ENCODE results near the gene SOCS1. TPM values are rescaled to one million over a fixed set of nuclear protein-coding genes. Genes with fewer than 3 reads are reported as not detected.

SOCS1 gene
- total and polyA plus RNA-seq, 2 experiments from 2014 or later, result 84.7 to 104 TPM

- H3K9me3 Mint-ChIP-seq, result no peaks in the 10 kb centered on the region; the same call in 2 of the 3 replicates
- H3K36me3 Mint-ChIP-seq (ENCODE audit: low read depth), result no peaks in the 10 kb centered on the region
Observed at GRCh38 chr16:11263737-11264136, 7.7 kb upstream of the SOCS1 start.

More at GRCh38 chr16:11263737-11264136, 7.7 kb upstream of the SOCS1 start:
- Histone ChIP-seq H3K36me3 (ENCODE audit: insufficient read depth) (no peaks in the 10 kb centered on the region), H3K9me2 (ENCODE audit: insufficient read depth) (peaks cover 3% of the 10 kb centered on the region; the same call in 1 of the 2 replicates), H3K4me3 (no peak overlapping the region), H2AFZ (no peak overlapping the region), H3K79me2 (replicated peaks; ENCODE audit: insufficient read depth) (no peaks in the 10 kb centered on the region), H3K4me1 (ENCODE audit: insufficient read depth) (no peaks in the 10 kb centered on the region; the same call in 1 of the 2 replicates), H3K4me2 (no peak overlapping the region), H3K27me3 (ENCODE audit: insufficient read depth) (no peaks in the 10 kb centered on the region), H4K20me1 (replicated peaks; ENCODE audit: insufficient read depth) (no peaks in the 10 kb centered on the region), H3F3A (replicated peaks; ENCODE audit: low read depth) (peaks cover 6% of the 10 kb centered on the region), H3K27ac (ENCODE audit: low read depth) (no peak overlapping the region)
- peaks cover 4% of the 10 kb centered on the region for H3K4me1 Mint-ChIP-seq
- no peak overlapping the region for H3K27ac Mint-ChIP-seq
- H3K4me3 Mint-ChIP-seq, result no peak overlapping the region
- TF ChIP-seq NANOG (IDR thresholded peaks at IDR 0.05; ENCODE audit: borderline replicate concordance) (no peak), ZNF331 (CRISPR knock-in tag; IDR thresholded peaks at IDR 0.05; ENCODE audit: low read depth) (no peak), JUNB (IDR thresholded peaks at IDR 0.05; ENCODE audit: unreplicated experiment) (no peak), EZH2phosphoT487 (IDR thresholded peaks at IDR 0.05; ENCODE audit: unreplicated experiment) (no peak), CREB1 (CRISPR knock-in tag; IDR thresholded peaks at IDR 0.05; ENCODE audit: low read depth) (no peak)
- TF ChIP-seq, protein P1, sequence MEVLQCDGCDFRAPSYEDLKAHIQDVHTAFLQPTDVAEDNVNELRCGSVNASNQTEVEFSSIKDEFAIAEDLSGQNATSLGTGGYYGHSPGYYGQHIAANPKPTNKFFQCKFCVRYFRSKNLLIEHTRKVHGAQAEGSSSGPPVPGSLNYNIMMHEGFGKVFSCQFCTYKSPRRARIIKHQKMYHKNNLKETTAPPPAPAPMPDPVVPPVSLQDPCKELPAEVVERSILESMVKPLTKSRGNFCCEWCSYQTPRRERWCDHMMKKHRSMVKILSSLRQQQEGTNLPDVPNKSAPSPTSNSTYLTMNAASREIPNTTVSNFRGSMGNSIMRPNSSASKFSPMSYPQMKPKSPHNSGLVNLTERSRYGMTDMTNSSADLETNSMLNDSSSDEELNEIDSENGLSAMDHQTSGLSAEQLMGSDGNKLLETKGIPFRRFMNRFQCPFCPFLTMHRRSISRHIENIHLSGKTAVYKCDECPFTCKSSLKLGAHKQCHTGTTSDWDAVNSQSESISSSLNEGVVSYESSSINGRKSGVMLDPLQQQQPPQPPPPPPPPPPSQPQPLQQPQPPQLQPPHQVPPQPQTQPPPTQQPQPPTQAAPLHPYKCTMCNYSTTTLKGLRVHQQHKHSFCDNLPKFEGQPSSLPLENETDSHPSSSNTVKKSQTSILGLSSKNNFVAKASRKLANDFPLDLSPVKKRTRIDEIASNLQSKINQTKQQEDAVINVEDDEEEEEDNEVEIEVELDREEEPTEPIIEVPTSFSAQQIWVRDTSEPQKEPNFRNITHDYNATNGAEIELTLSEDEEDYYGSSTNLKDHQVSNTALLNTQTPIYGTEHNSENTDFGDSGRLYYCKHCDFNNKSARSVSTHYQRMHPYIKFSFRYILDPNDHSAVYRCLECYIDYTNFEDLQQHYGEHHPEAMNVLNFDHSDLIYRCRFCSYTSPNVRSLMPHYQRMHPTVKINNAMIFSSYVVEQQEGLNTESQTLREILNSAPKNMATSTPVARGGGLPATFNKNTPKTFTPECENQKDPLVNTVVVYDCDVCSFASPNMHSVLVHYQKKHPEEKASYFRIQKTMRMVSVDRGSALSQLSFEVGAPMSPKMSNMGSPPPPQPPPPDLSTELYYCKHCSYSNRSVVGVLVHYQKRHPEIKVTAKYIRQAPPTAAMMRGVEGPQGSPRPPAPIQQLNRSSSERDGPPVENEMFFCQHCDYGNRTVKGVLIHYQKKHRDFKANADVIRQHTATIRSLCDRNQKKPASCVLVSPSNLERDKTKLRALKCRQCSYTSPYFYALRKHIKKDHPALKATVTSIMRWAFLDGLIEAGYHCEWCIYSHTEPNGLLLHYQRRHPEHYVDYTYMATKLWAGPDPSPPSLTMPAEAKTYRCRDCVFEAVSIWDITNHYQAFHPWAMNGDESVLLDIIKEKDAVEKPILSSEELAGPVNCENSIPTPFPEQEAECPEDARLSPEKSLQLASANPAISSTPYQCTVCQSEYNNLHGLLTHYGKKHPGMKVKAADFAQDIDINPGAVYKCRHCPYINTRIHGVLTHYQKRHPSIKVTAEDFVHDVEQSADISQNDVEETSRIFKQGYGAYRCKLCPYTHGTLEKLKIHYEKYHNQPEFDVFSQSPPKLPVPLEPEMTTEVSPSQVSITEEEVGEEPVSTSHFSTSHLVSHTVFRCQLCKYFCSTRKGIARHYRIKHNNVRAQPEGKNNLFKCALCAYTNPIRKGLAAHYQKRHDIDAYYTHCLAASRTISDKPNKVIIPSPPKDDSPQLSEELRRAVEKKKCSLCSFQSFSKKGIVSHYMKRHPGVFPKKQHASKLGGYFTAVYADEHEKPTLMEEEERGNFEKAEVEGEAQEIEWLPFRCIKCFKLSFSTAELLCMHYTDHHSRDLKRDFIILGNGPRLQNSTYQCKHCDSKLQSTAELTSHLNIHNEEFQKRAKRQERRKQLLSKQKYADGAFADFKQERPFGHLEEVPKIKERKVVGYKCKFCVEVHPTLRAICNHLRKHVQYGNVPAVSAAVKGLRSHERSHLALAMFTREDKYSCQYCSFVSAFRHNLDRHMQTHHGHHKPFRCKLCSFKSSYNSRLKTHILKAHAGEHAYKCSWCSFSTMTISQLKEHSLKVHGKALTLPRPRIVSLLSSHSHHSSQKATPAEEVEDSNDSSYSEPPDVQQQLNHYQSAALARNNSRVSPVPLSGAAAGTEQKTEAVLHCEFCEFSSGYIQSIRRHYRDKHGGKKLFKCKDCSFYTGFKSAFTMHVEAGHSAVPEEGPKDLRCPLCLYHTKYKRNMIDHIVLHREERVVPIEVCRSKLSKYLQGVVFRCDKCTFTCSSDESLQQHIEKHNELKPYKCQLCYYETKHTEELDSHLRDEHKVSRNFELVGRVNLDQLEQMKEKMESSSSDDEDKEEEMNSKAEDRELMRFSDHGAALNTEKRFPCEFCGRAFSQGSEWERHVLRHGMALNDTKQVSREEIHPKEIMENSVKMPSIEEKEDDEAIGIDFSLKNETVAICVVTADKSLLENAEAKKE (CRISPR knock-in tag; IDR thresholded peaks at IDR 0.05), result no peak
- TF ChIP-seq, protein P2, sequence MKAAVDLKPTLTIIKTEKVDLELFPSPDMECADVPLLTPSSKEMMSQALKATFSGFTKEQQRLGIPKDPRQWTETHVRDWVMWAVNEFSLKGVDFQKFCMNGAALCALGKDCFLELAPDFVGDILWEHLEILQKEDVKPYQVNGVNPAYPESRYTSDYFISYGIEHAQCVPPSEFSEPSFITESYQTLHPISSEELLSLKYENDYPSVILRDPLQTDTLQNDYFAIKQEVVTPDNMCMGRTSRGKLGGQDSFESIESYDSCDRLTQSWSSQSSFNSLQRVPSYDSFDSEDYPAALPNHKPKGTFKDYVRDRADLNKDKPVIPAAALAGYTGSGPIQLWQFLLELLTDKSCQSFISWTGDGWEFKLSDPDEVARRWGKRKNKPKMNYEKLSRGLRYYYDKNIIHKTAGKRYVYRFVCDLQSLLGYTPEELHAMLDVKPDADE (IDR thresholded peaks at IDR 0.05), result no peak
- ATAC-seq (no peak), DNase-seq (ENCODE audit: low spot score) (no peak)
- peaks cover 11% of the 10 kb centered on the region for H3K27me3 Mint-ChIP-seq (ENCODE audit: insufficient read depth, low read depth, poor library complexity)
